SU-DHL-6 (cell line): ENCODE measurements around the gene FGF10.

ENCODE experiments used
- H2AFZ ChIP-seq: fragments of 200-600 bp; sonication (generic); 2 replicates; pipeline ENCODE4 v1.6.1; 2014; ENCODE audit warnings: low read depth, mild to moderate bottlenecking, moderate library complexity, mixed read lengths, antibody characterized with exemption, low read length; ENCODE audit not compliant: severe bottlenecking
- H3F3A ChIP-seq: fragments of 200-600 bp; shearing (Covaris generic); 2 replicates; pipeline ENCODE4 v1.6.0; 2016; ENCODE audit warnings: antibody characterized with exemption, mild to moderate bottlenecking; ENCODE audit not compliant: insufficient read depth
- H3K27ac ChIP-seq: fragments of 200-600 bp; sonication (generic); 2 replicates; pipeline ENCODE4 v1.5.1; 2016; ENCODE audit warnings: low read depth, mild to moderate bottlenecking, low read length, moderate library complexity, mixed read lengths
- H3K27me3 ChIP-seq: fragments of 200-600 bp; sonication (generic), shearing (Covaris generic); 2 replicates; pipeline ENCODE4 v1.6.0; 2014; ENCODE audit warnings: mild to moderate bottlenecking, low read length
- H3K36me3 ChIP-seq: fragments of 200-600 bp; sonication (generic); 2 replicates; pipeline ENCODE4 v1.6.1; 2014; ENCODE audit warnings: mild to moderate bottlenecking, low read length, mixed read lengths
- H3K4me2 ChIP-seq: fragments of 300-600, 200-600 bp; shearing (Covaris generic), sonication (generic); 2 replicates; pipeline ENCODE4 v1.6.0; 2014; ENCODE audit warnings: low read length, low read depth, mild to moderate bottlenecking; ENCODE audit not compliant: poor library complexity, severe bottlenecking
- H3K4me3 ChIP-seq: fragments of 200-600 bp; sonication (generic); 2 replicates; pipeline ENCODE4 v1.5.1; 2014; ENCODE audit warnings: antibody characterized with exemption, low read length, mild to moderate bottlenecking, mixed read lengths; ENCODE audit not compliant: insufficient read depth, poor library complexity, severe bottlenecking
- H3K79me2 ChIP-seq: fragments of 200-600 bp; sonication (generic); 2 replicates; pipeline ENCODE4 v1.6.1; 2014; ENCODE audit warnings: mild to moderate bottlenecking, low read length, moderate library complexity; ENCODE audit not compliant: insufficient read depth
- H3K9ac ChIP-seq: fragments of 200-600 bp; sonication (generic); 2 replicates; pipeline ENCODE4 v1.7.0; 2014; ENCODE audit warnings: mild to moderate bottlenecking, low read length
- H3K9me2 ChIP-seq: fragments of 200-600 bp; sonication (generic); replicated peaks from 2 replicates; pipeline ENCODE4 v1.6.1; 2014; ENCODE audit warnings: low read length; ENCODE audit not compliant: insufficient read depth
- H3K9me3 ChIP-seq: fragments of 200-600 bp; sonication (generic); 2 replicates; pipeline ENCODE4 v1.6.1; 2014; ENCODE audit warnings: low read length, mixed read lengths; ENCODE audit not compliant: insufficient read depth
- H4K20me1 ChIP-seq: fragments of 200-600 bp; sonication (generic); 2 replicates; pipeline ENCODE4 v1.6.1; 2014; ENCODE audit warnings: low read depth, mild to moderate bottlenecking, antibody characterized with exemption, low read length, moderate library complexity, mixed read lengths
- CTCF ChIP-seq: fragments of 200-600 bp; sonication (generic); IDR thresholded peaks from one replicate; pipeline ENCODE4 v1.5.1; 2017; ENCODE audit warnings: antibody characterized with exemption, mild to moderate bottlenecking, low read length, moderate library complexity; ENCODE audit not compliant: insufficient read depth, poor library complexity, severe bottlenecking
- EZH2phosphoT487 ChIP-seq: fragments of 200-600 bp; sonication (generic), shearing (Covaris generic); conservative IDR thresholded peaks from 2 replicates; pipeline ENCODE4 v1.6.1; 2018; ENCODE audit warnings: mild to moderate bottlenecking, antibody characterized with exemption, low read length, moderate library complexity, mixed read lengths

Gene FGF10

GRCh38 chr5:44365345-44365744, 23.9 kb downstream of the FGF10 start:
- Histone ChIP-seq H3K27ac (no peak overlapping the region), H3F3A (no peaks in the 10 kb centered on the region), H3K27me3 (no peaks in the 10 kb centered on the region), H3K36me3 (no peaks in the 10 kb centered on the region), H3K9ac (no peak overlapping the region), H3K9me2 (no peaks in the 10 kb centered on the region), H2AFZ (no peak overlapping the region), H3K4me3 (no peak overlapping the region), H3K9me3 (no peaks in the 10 kb centered on the region), H4K20me1 (no peaks in the 10 kb centered on the region), H3K4me2 (no peak overlapping the region), H3K79me2 (no peaks in the 10 kb centered on the region)
- no peak for TF ChIP-seq CTCF

DNA sequence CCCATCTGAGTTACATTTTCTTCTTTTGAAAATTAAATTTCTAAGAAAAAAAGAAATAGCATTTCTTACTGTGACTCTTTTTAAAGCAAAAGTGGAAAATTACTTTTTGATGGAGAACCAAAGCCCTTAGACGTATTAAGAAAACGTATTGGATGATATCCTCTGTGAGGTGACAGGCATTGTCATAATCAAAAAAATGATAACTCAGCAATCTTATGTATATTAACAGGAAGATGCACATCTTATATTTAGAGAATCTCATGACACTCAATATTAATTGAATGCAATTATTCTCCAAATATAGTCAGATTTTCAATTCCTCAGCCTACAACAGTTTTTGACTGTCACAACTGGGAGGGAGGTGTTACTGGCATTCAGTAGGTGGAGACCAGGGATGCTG, 25.1 kb downstream of the FGF10 start:
- Histone ChIP-seq H3K9me2 (no peaks in the 10 kb centered on the region; the same call in 1 of the 2 replicates), H3K4me3 (no peak overlapping the region), H3K27me3 (no peaks in the 10 kb centered on the region), H3K4me2 (no peak overlapping the region), H2AFZ (no peak overlapping the region), H3K9me3 (no peaks in the 10 kb centered on the region), H3K36me3 (no peaks in the 10 kb centered on the region), H4K20me1 (no peaks in the 10 kb centered on the region), H3K9ac (no peak overlapping the region), H3F3A (no peaks in the 10 kb centered on the region), H3K79me2 (no peaks in the 10 kb centered on the region), H3K27ac (no peak overlapping the region)
- TF ChIP-seq CTCF (no peak), EZH2phosphoT487 (no peak)

- no peaks in the 10 kb centered on the region for H3K79me2 ChIP-seq
- no peak overlapping the region for H3K4me3 ChIP-seq
- TF ChIP-seq CTCF (no peak), EZH2phosphoT487 (no peak)
- H3K4me2 ChIP-seq, result no peak overlapping the region
- no peaks in the 10 kb centered on the region for H3K36me3 ChIP-seq
- H3F3A ChIP-seq, result no peaks in the 10 kb centered on the region
- no peaks in the 10 kb centered on the region; the same call in 1 of the 2 replicates for H3K9me2 ChIP-seq
- no peaks in the 10 kb centered on the region for H3K27me3 ChIP-seq
- H3K27ac ChIP-seq, result no peak overlapping the region
- H3K9me3 ChIP-seq, result no peaks in the 10 kb centered on the region
- H4K20me1 ChIP-seq, result no peaks in the 10 kb centered on the region
- H2AFZ ChIP-seq, result no peak overlapping the region
- H3K9ac ChIP-seq, result no peak overlapping the region
These were observed 27.7 kb downstream of the FGF10 start for GRCh38 chr5:44361342-44362001.
